ENCODE results near the gene PFDN4. TPM values are rescaled to one million over a fixed set of nuclear protein-coding genes. Genes with fewer than 3 reads are reported as not detected.
"Not testable (repeated sequence)": the region's sequence is repeated elsewhere in the genome, so short reads cannot be mapped to it uniquely, and the experiment has no call there.

Gene PFDN4
- total RNA-seq, 2 donors from 2014 or later, result 48.9 to 49.1 TPM

DNA sequence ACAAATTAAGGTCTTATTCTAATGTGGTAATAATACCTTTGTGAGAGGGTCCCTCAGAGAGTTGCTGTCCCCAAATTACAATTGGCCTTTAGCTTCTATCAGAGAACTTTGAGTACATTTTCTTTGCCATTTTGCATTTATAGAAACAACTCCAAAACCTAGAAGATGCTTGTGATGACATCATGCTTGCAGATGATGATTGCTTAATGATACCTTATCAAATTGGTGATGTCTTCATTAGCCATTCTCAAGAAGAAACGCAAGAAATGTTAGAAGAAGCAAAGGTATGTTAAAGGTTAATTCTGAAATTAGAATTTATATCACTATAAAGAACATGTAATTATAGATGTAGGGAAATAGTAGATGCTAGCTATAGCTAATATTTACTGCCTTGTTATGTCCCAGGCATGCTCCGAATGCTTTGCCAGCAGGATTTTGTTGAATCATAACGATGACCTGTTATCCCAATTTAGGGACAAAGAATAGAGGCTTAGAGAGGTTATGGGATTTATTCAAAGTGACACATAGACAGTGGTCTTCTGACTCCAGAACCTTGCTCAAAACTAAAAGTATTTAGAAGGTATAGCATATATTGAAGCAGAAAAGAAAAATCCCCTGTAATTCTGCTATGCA is 7.4 kb downstream of the PFDN4 start:
- no peaks in the 10 kb centered on the region for H3K27me3 Mint-ChIP-seq (ENCODE audit: low read depth)
- no peaks in the 10 kb centered on the region for H3K9me3 Mint-ChIP-seq
- ATAC-seq (replicated peaks in 1 of 2) (no peak), DNase-seq (no peak)
- H3K36me3 Mint-ChIP-seq (ENCODE audit: insufficient read depth in 2 of 2), result peaks cover 0 to 6% of the 10 kb centered on the region in 2 donors
- no peak overlapping the region for H3K4me3 Mint-ChIP-seq
- H3K27ac Mint-ChIP-seq, result no peak overlapping the region
- H3K4me1 Mint-ChIP-seq (ENCODE audit: low read depth), result peaks cover 18% of the 10 kb centered on the region

DNA sequence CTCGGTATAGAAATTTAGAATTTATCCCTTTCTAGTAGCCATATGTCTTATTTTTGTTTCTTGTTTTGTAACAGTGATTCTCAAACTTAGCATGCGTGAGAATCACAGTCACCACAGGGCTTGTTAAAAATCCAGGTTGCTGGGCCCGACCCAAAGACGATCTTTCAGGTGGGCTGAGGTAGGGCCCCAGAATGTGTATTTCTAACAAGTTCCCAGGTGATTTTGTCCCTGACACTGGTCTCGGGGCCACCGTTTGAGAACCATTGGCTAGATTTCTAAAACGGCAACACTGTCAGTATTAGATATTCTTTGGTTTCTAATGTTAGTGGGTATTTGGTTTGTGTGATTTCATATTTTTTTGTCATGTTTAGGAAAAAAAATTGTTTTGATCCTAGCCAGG is 9.9 kb downstream of the PFDN4 start:
- Mint-ChIP-seq H3K27ac (no peak overlapping the region), H3K9me3 (no peaks in the 10 kb centered on the region)

DNA sequence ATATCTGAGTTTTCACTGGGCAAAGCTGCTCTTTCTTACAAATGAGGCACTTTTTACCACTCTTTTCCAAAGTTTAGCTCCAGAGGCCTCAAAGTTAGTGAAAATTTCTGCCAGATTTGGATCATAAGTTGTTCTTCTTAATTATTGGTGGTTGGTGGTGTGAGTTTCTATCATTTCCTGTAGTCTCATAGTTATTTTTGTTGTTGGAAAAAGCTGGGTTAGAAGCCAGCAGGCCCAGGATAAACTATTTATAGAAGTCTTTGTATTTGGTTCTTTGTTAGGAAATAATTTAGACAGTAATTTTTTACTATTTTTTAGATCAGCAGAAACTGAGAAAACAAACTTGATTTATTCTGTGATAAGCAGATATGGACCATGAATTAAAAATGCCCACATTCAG is 10.6 kb downstream of the PFDN4 start:
- Mint-ChIP-seq H3K9me3 (no peaks in the 10 kb centered on the region), H3K27me3 (ENCODE audit: low read depth) (no peaks in the 10 kb centered on the region), H3K4me1 (ENCODE audit: low read depth) (peaks cover 21% of the 10 kb centered on the region), H3K4me3 (no peak overlapping the region), H3K36me3 (ENCODE audit: insufficient read depth in 2 of 2) (peaks cover 0 to 6% of the 10 kb centered on the region in 2 donors), H3K27ac (no peak overlapping the region)
- DNase-seq (no peak), ATAC-seq (replicated peaks in 1 of 2) (no peak)

More for the DNA sequence above, 9.9 kb downstream of the PFDN4 start:
- peaks cover 24% of the 10 kb centered on the region for H3K4me1 Mint-ChIP-seq (ENCODE audit: low read depth)
- H3K36me3 Mint-ChIP-seq (ENCODE audit: insufficient read depth in 2 of 2), result peaks cover 0 to 6% of the 10 kb centered on the region in 2 donors
- no peaks in the 10 kb centered on the region for H3K27me3 Mint-ChIP-seq (ENCODE audit: low read depth)
- H3K4me3 Mint-ChIP-seq, result no peak overlapping the region
- no peak for DNase-seq
- ATAC-seq (replicated peaks in 1 of 2), result no peak

DNA sequence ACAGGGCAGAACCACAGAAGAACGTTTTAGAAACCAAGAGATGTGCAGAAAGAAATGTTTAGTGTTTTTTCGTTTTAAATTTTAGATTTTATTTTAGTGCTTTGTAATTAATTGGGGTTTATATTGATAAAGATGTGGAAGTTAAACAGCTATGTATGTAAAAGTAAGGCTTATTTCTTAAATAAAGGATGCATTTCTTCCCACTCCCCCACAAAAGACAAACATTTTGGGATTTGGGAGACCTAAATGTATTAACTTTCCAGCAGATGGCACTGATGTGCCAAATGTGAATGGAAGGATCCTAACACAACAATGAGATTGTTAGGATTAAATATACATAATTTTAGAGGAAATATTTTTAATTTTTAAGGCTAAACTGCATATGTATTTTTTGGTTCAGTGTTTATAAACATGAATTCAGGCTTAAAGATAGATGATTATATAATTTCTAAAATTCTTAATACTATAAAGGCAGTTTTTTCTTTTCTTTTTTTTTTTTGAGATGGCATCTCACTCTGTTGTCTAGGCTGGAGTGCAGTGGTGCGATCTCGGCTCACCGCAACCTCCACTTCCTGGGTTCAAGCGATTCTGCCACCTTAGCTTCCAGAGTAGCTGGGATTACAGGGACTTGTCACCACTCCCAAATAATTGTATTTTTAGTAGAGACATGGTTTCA is 12.0 kb downstream of the PFDN4 start:
- no peak overlapping the region for H3K27ac Mint-ChIP-seq
- H3K4me3 Mint-ChIP-seq, result no peak overlapping the region
- peaks cover 0 to 6% of the 10 kb centered on the region in 2 donors for H3K36me3 Mint-ChIP-seq (ENCODE audit: insufficient read depth in 2 of 2)
- DNase-seq (no peak), ATAC-seq (replicated peaks in 1 of 2) (no peak)
- H3K9me3 Mint-ChIP-seq, result no peaks in the 10 kb centered on the region
- no peaks in the 10 kb centered on the region for H3K27me3 Mint-ChIP-seq (ENCODE audit: low read depth)
- peaks cover 26% of the 10 kb centered on the region for H3K4me1 Mint-ChIP-seq (ENCODE audit: low read depth)

DNA sequence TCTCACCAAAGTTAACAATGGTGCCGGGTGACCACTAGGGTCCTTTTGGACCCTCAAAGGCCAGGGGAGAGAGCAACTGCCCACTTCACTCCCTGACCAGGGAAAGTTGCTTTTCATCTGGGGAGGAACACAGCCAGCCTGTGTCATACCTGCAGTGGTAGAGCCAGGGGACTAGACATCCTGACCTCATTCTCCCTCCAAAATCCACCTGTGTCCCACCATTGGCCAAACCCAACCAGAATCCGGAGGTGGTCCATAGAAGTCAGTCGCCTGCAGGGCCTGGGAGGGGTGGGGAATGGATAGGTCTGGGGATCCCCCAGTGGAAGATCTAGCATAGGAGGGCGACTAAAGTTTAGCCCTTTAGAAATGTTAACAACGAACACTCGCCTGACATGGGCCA is 12.8 kb downstream of the PFDN4 start:
- peak overlapping the region; percentile 61 for H3K27ac Mint-ChIP-seq
- DNase-seq, result no peak
- H3K4me1 Mint-ChIP-seq (ENCODE audit: low read depth), result peaks cover 26% of the 10 kb centered on the region
- H3K27me3 Mint-ChIP-seq (ENCODE audit: low read depth), result no peaks in the 10 kb centered on the region
- H3K9me3 Mint-ChIP-seq, result no peaks in the 10 kb centered on the region
- peaks cover 0 to 6% of the 10 kb centered on the region in 2 donors for H3K36me3 Mint-ChIP-seq (ENCODE audit: insufficient read depth in 2 of 2)
- H3K4me3 Mint-ChIP-seq, result no peak overlapping the region
- no peak for ATAC-seq (replicated peaks in 1 of 2)

DNA sequence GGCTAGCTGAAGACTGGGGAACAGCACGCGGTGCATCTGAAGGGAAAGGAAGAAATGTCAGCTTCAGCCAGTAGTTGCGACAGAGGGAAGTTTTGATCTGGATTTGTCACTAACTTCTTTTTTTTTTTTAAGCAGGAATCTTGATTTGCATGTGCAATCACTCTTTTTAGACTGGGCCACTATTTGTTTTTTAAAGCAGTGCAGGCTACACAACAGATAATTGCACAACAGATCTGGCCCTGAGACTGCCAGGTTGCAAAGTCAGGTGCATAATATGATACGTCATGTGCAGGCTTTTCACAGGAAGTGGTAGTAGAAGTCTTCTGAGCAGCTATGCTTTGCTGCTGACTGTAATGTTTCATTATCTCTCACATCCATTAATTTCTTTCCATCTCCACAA is 13.5 kb downstream of the PFDN4 start:
- peak overlapping the region in 1 of 2 donors; percentile 53 for H3K4me3 Mint-ChIP-seq
- no peaks in the 10 kb centered on the region for H3K9me3 Mint-ChIP-seq
- DNase-seq (peak in 1 of 2 donors; percentile 28), ATAC-seq (replicated peaks in 1 of 2) (peak; percentile 90 to 97)
- H3K4me1 Mint-ChIP-seq (ENCODE audit: low read depth), result peaks cover 26% of the 10 kb centered on the region
- H3K36me3 Mint-ChIP-seq (ENCODE audit: insufficient read depth in 2 of 2), result peaks cover 0 to 4% of the 10 kb centered on the region in 2 donors
- no peaks in the 10 kb centered on the region for H3K27me3 Mint-ChIP-seq (ENCODE audit: low read depth)
- peak overlapping the region; percentile 61 for H3K27ac Mint-ChIP-seq

DNA sequence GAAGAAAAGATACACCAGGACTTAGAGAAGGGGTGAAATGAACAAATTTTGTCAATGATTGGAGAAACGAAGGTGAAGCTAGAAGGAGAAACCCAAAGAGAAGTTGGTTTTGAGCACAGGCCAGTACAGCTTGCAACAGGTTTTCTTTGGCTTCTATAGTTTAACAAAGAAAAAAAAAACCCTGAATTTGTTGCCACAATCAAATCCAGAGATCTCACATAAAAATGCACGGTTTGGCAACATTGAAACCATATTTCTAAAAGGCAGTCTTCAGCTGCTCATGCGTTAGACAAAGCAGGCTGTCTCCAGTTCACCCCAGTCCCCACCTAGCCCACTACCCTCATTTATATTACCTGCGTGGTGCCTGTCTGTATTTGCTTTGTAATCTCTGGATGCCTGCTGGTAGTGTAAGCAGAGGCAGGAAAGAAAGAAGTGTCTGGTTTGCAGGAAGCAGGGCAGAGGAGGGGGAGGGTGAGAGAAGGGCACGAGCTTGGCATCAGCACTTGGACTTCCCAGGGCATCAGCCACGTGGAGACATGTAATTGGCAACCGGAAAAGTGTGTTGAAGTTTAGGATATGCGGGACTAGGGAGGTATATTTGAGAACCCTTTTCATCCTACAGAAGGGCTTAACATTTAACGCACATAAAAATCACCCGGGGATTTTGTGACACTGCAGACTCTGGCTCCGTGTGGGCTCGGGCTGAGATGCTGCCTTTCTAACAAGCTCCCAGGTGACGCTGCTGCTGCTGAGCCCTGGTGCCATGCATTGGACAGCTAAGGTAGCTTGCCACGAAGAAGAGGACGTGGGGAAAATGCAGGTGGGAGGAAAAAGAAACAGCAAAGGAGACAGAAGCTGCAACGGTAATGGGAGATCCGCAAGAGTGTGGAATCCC is 14.4 kb downstream of the PFDN4 start:
- Mint-ChIP-seq H3K9me3 (no peaks in the 10 kb centered on the region), H3K4me1 (ENCODE audit: low read depth) (peaks cover 26% of the 10 kb centered on the region), H3K4me3 (peak overlapping the region in 1 of 2 donors; percentile 53), H3K27me3 (ENCODE audit: low read depth) (no peaks in the 10 kb centered on the region), H3K27ac (no peak overlapping the region), H3K36me3 (ENCODE audit: insufficient read depth in 2 of 2) (no peaks in the 10 kb centered on the region)
- ATAC-seq (replicated peaks in 1 of 2) (no peak), DNase-seq (no peak)

DNA sequence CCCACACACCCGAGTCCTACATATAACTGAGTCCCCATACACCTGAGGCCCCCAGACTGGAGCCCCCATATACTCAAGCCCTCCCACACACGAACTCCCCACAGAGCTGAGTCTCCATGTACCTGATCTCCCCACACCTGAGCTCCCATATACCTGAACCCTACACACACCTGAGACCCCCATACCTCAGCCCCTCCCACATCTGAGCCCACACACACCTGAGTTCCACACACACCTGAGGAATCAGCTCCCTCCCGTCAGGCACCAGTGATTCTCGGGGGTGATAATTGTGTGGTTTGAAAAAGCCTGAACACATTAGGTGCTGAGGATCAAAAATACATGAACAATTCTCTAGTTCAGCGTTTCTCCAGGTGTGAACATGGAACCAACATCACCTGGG is 15.4 kb downstream of the PFDN4 start:
- Mint-ChIP-seq H3K9me3 (peaks cover 3 to 6% of the 10 kb centered on the region in 2 donors), H3K36me3 (ENCODE audit: insufficient read depth in 2 of 2) (no peaks in the 10 kb centered on the region), H3K4me1 (ENCODE audit: low read depth) (peaks cover 26% of the 10 kb centered on the region), H3K27me3 (ENCODE audit: low read depth) (no peaks in the 10 kb centered on the region), H3K27ac (no peak overlapping the region), H3K4me3 (no peak overlapping the region)
- DNase-seq, result no peak
- ATAC-seq (replicated peaks in 1 of 2), result no peak

DNA sequence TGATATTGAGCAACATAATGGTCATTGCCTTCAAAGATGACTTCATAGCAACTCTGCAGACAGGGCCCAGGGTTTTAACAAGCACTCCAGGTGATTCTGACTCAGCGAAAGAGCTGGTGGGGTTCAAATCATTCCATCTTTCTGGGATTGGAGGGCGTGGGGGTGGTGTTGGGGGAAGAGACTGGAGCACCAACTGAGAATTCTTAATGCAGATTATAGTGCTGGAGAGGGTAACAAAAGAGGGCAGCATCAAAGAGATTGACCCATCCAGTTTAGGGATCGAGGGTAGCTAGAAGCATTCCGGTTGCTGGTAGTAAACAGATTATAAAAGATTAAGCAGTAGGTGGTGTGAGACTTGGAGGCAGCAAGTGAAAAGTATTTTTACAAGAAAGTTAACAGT is 15.9 kb downstream of the PFDN4 start:
- DNase-seq (no peak), ATAC-seq (replicated peaks in 1 of 2) (no peak)
- Mint-ChIP-seq H3K27ac (no peak overlapping the region), H3K4me1 (ENCODE audit: low read depth) (peaks cover 26% of the 10 kb centered on the region), H3K9me3 (peaks cover 3 to 6% of the 10 kb centered on the region in 2 donors), H3K4me3 (no peak overlapping the region), H3K36me3 (ENCODE audit: insufficient read depth in 2 of 2) (no peaks in the 10 kb centered on the region), H3K27me3 (ENCODE audit: low read depth) (no peaks in the 10 kb centered on the region)

DNA sequence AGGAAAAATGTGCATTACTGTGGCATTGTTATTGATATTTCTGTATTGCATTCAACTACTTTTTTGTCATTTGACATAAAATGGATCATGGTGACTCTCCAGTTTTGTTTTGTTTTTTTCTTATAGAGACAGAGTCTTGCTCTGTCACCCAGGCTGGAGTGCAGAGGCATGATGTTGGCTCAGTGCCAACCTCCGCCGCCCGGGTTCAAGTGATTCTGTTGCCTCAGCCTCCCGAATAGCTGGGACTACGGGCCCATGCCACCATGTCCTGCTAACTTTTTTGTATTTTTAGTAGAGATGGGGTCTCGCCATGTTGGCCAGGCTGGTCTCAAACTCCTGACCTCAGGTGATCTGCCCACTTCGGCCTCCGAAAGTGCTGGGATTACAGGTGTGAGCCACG is 16.8 kb downstream of the PFDN4 start:
- H3K4me1 Mint-ChIP-seq (ENCODE audit: low read depth), result peaks cover 26% of the 10 kb centered on the region
- not testable (repeated sequence) for H3K36me3 Mint-ChIP-seq (ENCODE audit: insufficient read depth in 2 of 2); DNase-seq; H3K27ac Mint-ChIP-seq; ATAC-seq (replicated peaks in 1 of 2); H3K4me3 Mint-ChIP-seq; H3K27me3 Mint-ChIP-seq (ENCODE audit: low read depth); H3K9me3 Mint-ChIP-seq

DNA sequence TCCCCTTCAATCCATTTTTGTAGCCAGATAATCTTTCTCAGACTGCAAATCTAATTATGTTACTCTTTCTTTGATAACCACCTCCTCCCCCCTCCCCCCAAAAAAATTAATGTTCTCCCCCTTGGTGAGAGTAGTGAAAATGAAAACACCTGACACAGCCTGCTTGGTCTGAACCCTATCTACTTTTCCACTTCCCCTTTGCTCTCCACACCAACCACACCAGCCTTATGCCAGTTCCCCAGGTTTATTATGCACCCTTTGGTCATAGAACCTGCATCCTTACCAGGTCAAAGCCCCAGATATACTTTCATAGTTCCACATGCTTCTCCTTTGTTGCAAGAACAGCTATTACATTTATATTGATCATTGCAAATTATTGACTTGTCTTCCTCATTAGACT is 19.4 kb downstream of the PFDN4 start:
- Mint-ChIP-seq H3K4me3 (no peak overlapping the region), H3K36me3 (ENCODE audit: insufficient read depth in 2 of 2) (peaks cover 0 to 2% of the 10 kb centered on the region in 2 donors), H3K27me3 (ENCODE audit: low read depth) (no peaks in the 10 kb centered on the region), H3K27ac (no peak overlapping the region), H3K9me3 (peaks cover 3 to 7% of the 10 kb centered on the region in 2 donors), H3K4me1 (ENCODE audit: low read depth) (peaks cover 8% of the 10 kb centered on the region)
- no peak for ATAC-seq (replicated peaks in 1 of 2)
- DNase-seq, result no peak

DNA sequence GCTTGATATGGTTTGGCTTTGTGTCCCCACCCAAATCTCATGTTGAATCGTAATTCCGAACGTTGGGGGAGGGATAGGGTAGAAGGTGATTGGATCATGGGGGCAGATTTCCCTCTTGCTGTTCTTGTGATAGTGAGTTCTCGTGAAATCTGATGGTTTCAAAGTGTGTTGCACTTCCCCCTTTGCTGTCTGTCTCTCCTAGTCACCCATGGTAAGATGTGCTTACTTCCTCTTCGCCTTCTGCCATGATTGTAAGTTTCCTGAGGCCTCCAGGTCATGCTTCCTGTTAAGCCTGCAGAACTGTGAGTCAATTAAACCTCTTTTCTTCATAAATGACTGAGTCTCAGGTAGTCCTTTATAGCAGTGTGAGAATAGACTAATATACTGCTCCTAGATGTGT is 19.9 kb downstream of the PFDN4 start:
- ATAC-seq (replicated peaks in 1 of 2), result no peak
- Mint-ChIP-seq H3K36me3 (ENCODE audit: insufficient read depth in 2 of 2) (peaks cover 0 to 2% of the 10 kb centered on the region in 2 donors), H3K27me3 (ENCODE audit: low read depth) (no peaks in the 10 kb centered on the region), H3K9me3 (peaks cover 3 to 7% of the 10 kb centered on the region in 2 donors), H3K27ac (no peak overlapping the region), H3K4me1 (ENCODE audit: low read depth) (peaks cover 5% of the 10 kb centered on the region), H3K4me3 (no peak overlapping the region)
- no peak for DNase-seq

DNA sequence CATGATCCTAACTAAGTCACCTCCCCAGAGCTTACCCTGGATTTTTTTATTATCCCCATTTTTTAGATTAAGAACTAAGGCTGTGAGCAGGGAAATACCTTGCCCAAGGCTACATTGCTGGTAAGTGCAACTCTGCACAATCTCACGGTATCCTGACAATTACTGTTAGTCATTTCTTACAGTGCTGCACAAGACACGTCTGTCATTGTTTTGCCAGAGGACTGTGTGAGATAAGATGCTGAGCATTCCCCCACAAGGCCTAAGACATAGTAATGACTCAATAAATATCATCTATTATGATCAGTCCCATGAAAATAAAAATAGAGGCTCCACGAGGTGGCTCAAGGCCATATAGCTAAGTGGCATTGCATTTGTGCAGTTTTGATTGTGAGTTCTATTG is 21.0 kb downstream of the PFDN4 start:
- ATAC-seq (replicated peaks in 1 of 2) (no peak), DNase-seq (no peak)
- peaks cover 0 to 2% of the 10 kb centered on the region in 2 donors for H3K36me3 Mint-ChIP-seq (ENCODE audit: insufficient read depth in 2 of 2)
- peaks cover 3 to 7% of the 10 kb centered on the region in 2 donors for H3K9me3 Mint-ChIP-seq
- no peaks in the 10 kb centered on the region for H3K27me3 Mint-ChIP-seq (ENCODE audit: low read depth)
- no peak overlapping the region for H3K4me3 Mint-ChIP-seq
- no peak overlapping the region for H3K27ac Mint-ChIP-seq
- peaks cover 3% of the 10 kb centered on the region for H3K4me1 Mint-ChIP-seq (ENCODE audit: low read depth)

Measured in activated T-cell treated with anti-CD3 and anti-CD28 coated beads, Interleukin-2, amount 50 U/mL, for 72 hours (primary cell).